Measurements from ENCODE around the gene G3BP2.
A peak's percentile ranks its signal among the peaks of the same experiment; 100 is the strongest.

Gene G3BP2

GRCh38 chr4:75621715-75622114 is 51.5 kb downstream of the G3BP2 start:
- Mint-ChIP-seq H3K4me1 (ENCODE audit: low read depth in 2 of 2) (no peaks in the 10 kb centered on the region), H3K27ac (no peak overlapping the region), H3K27me3 (no peaks in the 10 kb centered on the region), H3K4me3 (no peak overlapping the region), H3K9me3 (no peaks in the 10 kb centered on the region), H3K36me3 (ENCODE audit: insufficient read depth) (no peaks in the 10 kb centered on the region)
- ATAC-seq (replicated peaks) (no peak), DNase-seq (no peak)

GRCh38 chr4:75612306-75612705 is 60.9 kb downstream of the G3BP2 start:
- Mint-ChIP-seq H3K36me3 (ENCODE audit: insufficient read depth) (no peaks in the 10 kb centered on the region), H3K27me3 (no peaks in the 10 kb centered on the region), H3K9me3 (no peaks in the 10 kb centered on the region), H3K4me1 (ENCODE audit: low read depth in 2 of 2) (no peaks in the 10 kb centered on the region), H3K27ac (no peak overlapping the region), H3K4me3 (no peak overlapping the region)
- no peak for ATAC-seq (replicated peaks)
- DNase-seq, result no peak

DNA sequence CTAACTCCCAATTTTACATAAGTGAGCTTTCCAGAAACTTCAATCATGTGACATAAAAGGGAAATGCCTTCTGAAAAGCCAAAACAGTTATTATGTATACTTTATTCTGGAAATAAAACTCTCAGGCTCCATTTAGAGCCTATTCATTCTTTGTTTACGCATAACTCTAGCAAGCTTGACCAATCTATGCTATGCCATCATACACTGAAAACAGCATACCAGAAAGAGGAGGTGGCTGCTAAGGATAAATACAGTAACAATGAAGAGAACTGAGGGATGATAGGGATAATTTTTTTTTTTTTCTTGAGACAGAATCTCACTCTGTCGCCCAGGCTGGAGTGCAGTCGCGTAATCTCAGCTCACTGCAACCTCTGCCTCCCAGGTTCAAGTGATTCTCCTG is 67.3 kb downstream of the G3BP2 start:
- Mint-ChIP-seq H3K27me3 (no peaks in the 10 kb centered on the region), H3K4me1 (ENCODE audit: low read depth in 2 of 2) (no peaks in the 10 kb centered on the region), H3K36me3 (ENCODE audit: insufficient read depth) (no peaks in the 10 kb centered on the region), H3K4me3 (no peak overlapping the region), H3K9me3 (no peaks in the 10 kb centered on the region), H3K27ac (no peak overlapping the region)
- no peak for ATAC-seq (replicated peaks)
- DNase-seq, result no peak

GRCh38 chr4:75599647-75600046 is 73.6 kb downstream of the G3BP2 start:
- H3K4me3 Mint-ChIP-seq, result no peak overlapping the region
- H3K27ac Mint-ChIP-seq, result no peak overlapping the region
- no peaks in the 10 kb centered on the region for H3K4me1 Mint-ChIP-seq (ENCODE audit: low read depth in 2 of 2)
- H3K9me3 Mint-ChIP-seq, result no peaks in the 10 kb centered on the region
- ATAC-seq (replicated peaks) (no peak), DNase-seq (no peak)
- H3K36me3 Mint-ChIP-seq (ENCODE audit: insufficient read depth), result no peaks in the 10 kb centered on the region
- H3K27me3 Mint-ChIP-seq, result no peaks in the 10 kb centered on the region

GRCh38 chr4:75598390-75598789 is 74.8 kb downstream of the G3BP2 start:
- no peaks in the 10 kb centered on the region for H3K36me3 Mint-ChIP-seq (ENCODE audit: insufficient read depth)
- peak overlapping the region in 1 of 2 donors; percentile 69 for H3K27ac Mint-ChIP-seq
- DNase-seq (no peak), ATAC-seq (replicated peaks) (peak; percentile 42)
- H3K4me1 Mint-ChIP-seq (ENCODE audit: low read depth in 2 of 2), result no peaks in the 10 kb centered on the region
- H3K9me3 Mint-ChIP-seq, result no peaks in the 10 kb centered on the region
- H3K4me3 Mint-ChIP-seq, result no peak overlapping the region
- no peaks in the 10 kb centered on the region for H3K27me3 Mint-ChIP-seq

- ATAC-seq (replicated peaks) (no peak), DNase-seq (no peak)
- Mint-ChIP-seq H3K27me3 (no peaks in the 10 kb centered on the region), H3K9me3 (no peaks in the 10 kb centered on the region), H3K36me3 (ENCODE audit: insufficient read depth) (no peaks in the 10 kb centered on the region), H3K4me3 (no peak overlapping the region), H3K27ac (peak overlapping the region in 1 of 2 donors; percentile 56), H3K4me1 (ENCODE audit: low read depth in 2 of 2) (no peaks in the 10 kb centered on the region)
Measured at GRCh38 chr4:75596061-75596460, 77.2 kb downstream of the G3BP2 start.

DNA sequence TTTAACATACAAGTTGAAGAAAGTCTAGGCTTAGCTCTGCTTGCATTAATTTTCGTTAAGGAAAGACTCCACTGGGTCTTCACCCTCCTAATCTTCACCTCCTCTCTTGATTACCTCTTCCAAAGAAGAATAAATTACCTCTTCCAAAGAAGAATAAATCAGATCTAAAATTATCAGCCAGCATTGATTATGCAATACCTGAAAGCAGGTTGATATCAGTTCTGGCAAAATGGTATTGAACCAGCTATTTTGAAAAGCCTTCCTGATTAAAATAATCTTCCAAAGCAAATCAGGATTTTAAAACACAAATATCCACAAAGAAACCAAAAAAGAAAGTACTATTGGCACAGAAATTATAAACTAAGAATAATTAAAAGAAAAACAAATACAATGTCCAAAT is 79.8 kb downstream of the G3BP2 start:
- H3K27ac Mint-ChIP-seq, result no peak overlapping the region
- no peaks in the 10 kb centered on the region for H3K9me3 Mint-ChIP-seq
- no peak for DNase-seq
- no peaks in the 10 kb centered on the region for H3K36me3 Mint-ChIP-seq (ENCODE audit: insufficient read depth)
- no peak for ATAC-seq (replicated peaks)
- no peak overlapping the region for H3K4me3 Mint-ChIP-seq
- H3K4me1 Mint-ChIP-seq (ENCODE audit: low read depth in 2 of 2), result no peaks in the 10 kb centered on the region
- H3K27me3 Mint-ChIP-seq, result no peaks in the 10 kb centered on the region

All from effector memory CD8-positive, alpha-beta T cell (primary cell).